Fibroblast of lung (primary cell): ENCODE measurements around the gene PRKAG2. TPM values are rescaled to one million over a fixed set of nuclear protein-coding genes. Genes with fewer than 3 reads are reported as not detected.

Experiments
- DNase-seq, 2 donors: peaks; one replicate each; pipeline versions ENCODE4 v3.0.0 to v3.0.0-alpha.2; 2010; ENCODE audit warnings: low read depth in 2 of 2
- H2AFZ ChIP-seq: 2 replicates; pipeline ENCODE4 v1.5.1; 2012; ENCODE audit warnings: low read length, control low read depth, inconsistent platforms
- H3K27ac ChIP-seq: 2 replicates; pipeline ENCODE4 v1.5.1; 2011; ENCODE audit warnings: low read length, control low read depth; ENCODE audit not compliant: insufficient read depth
- H3K27me3 ChIP-seq: 2 replicates; pipeline ENCODE4 v1.5.1; 2011; ENCODE audit warnings: mild to moderate bottlenecking, low read length; ENCODE audit not compliant: control insufficient read depth, insufficient read depth
- H3K36me3 ChIP-seq: 2 replicates; pipeline ENCODE4 v1.5.1; 2011; ENCODE audit warnings: low read length; ENCODE audit not compliant: control insufficient read depth, insufficient read depth
- H3K4me1 ChIP-seq: 2 replicates; pipeline ENCODE4 v1.5.1; 2011; ENCODE audit warnings: low read length; ENCODE audit not compliant: control insufficient read depth, insufficient read depth; ENCODE audit errors: extremely low read depth
- H3K4me2 ChIP-seq: 2 replicates; pipeline ENCODE4 v1.5.1; 2011; ENCODE audit warnings: low read length, control low read depth; ENCODE audit not compliant: insufficient read depth; ENCODE audit errors: extremely low read depth
- H3K4me3 ChIP-seq, 4 experiments: fragments of 200-600 bp in 1 of 4; sonication (generic) in 1 of 4; replicated peaks in 1 of 4; 2 replicates each; pipeline ENCODE4 v1.5.1; 2011 to 2016; ENCODE audit warnings: low read length in 4 of 4, low read depth in 3 of 4, mild to moderate bottlenecking in 3 of 4, control low read depth in 2 of 4, inconsistent platforms in 1 of 4, mixed read lengths in 1 of 4; ENCODE audit not compliant: insufficient read depth in 1 of 4; ENCODE audit errors: control extremely low read depth in 1 of 4
- H3K79me2 ChIP-seq: 2 replicates; pipeline ENCODE4 v1.5.1; 2012; ENCODE audit warnings: mild to moderate bottlenecking, low read length, inconsistent platforms; ENCODE audit not compliant: control insufficient read depth, insufficient read depth
- H3K9ac ChIP-seq: 2 replicates; pipeline ENCODE4 v1.5.1; 2011; ENCODE audit warnings: mild to moderate bottlenecking, low read length, control low read depth; ENCODE audit not compliant: insufficient read depth
- H3K9me3 ChIP-seq: 2 replicates; pipeline ENCODE4 v1.5.1; 2012; ENCODE audit warnings: low read depth, low read length; ENCODE audit not compliant: control insufficient read depth, insufficient read depth
- H4K20me1 ChIP-seq: 2 replicates; pipeline ENCODE4 v1.5.1; 2011; ENCODE audit warnings: low read length; ENCODE audit not compliant: control insufficient read depth, insufficient read depth; ENCODE audit errors: extremely low read depth
- CTCF ChIP-seq, 2 donors: IDR thresholded peaks in 1 of 2; conservative IDR thresholded peaks in 1 of 2; 1 replicate in 1 of 2; 2 replicates in 1 of 2; pipeline ENCODE4 v1.5.1; 2011 to 2012; ENCODE audit warnings: low read length in 2 of 2, control low read depth in 1 of 2, inconsistent platforms in 1 of 2, low read depth in 1 of 2, mild to moderate bottlenecking in 1 of 2
- EZH2 ChIP-seq: IDR thresholded peaks from 2 replicates; pipeline ENCODE4 v1.5.1; 2012; ENCODE audit warnings: low read length, control low read depth, mild to moderate bottlenecking; ENCODE audit errors: missing control alignments
- polyA plus RNA-seq, 2 donors: library from polyadenylated mRNA; depleted of rRNA in 1 of 2; stranded (reverse) in 1 of 2; unstranded in 1 of 2; fragments of >200 nt; gene quantifications; 2 replicates each; pipeline ENCODE4 v1.2.1, GENCODE V29; 2011 to 2012; ENCODE audit warnings: missing spikeins in 1 of 2
- total RNA-seq: library from RNA; depleted of rRNA; stranded (reverse); fragments of >200 nt; gene quantifications from 2 replicates; pipeline ENCODE4 v1.2.1, GENCODE V29; 2014

PRKAG2 gene
- total and polyA plus RNA-seq, 2 donors (not counting 1 experiment from before 2014, with no cell fraction given): 11.9 to 56.7 TPM

GRCh38 chr7:151821806-151822540 lies 54.9 kb downstream of the PRKAG2 start:
- H3K4me2 ChIP-seq: no peak overlapping the region
- no peak for TF ChIP-seq EZH2
- TF ChIP-seq CTCF (conservative IDR thresholded peaks at IDR 0.05 in 1 of 2, IDR thresholded peaks at IDR 0.05 in 1 of 2; ENCODE audit: low read depth in 1 of 2, low read length in 2 of 2): no peak
- H3K9ac ChIP-seq: no peak overlapping the region
- no peaks in the 10 kb centered on the region for H3K36me3 ChIP-seq
- DNase-seq: no peak
- no peak overlapping the region for H2AFZ ChIP-seq
- H3K79me2 ChIP-seq: no peaks in the 10 kb centered on the region
- H3K4me1 ChIP-seq: no peaks in the 10 kb centered on the region
- H3K9me3 ChIP-seq: no peaks in the 10 kb centered on the region
- no peaks in the 10 kb centered on the region for H4K20me1 ChIP-seq
- H3K27ac ChIP-seq: no peak overlapping the region
- no peak overlapping the region for H3K4me3 ChIP-seq
- no peaks in the 10 kb centered on the region for H3K27me3 ChIP-seq

- TF ChIP-seq EZH2 (no peak), CTCF (conservative IDR thresholded peaks at IDR 0.05 in 1 of 2, IDR thresholded peaks at IDR 0.05 in 1 of 2; ENCODE audit: low read depth in 1 of 2, low read length in 2 of 2) (no peak)
- Histone ChIP-seq H3K4me3 (no peak overlapping the region), H3K4me1 (no peaks in the 10 kb centered on the region), H3K27me3 (no peaks in the 10 kb centered on the region), H4K20me1 (no peaks in the 10 kb centered on the region), H3K36me3 (no peaks in the 10 kb centered on the region), H3K27ac (no peak overlapping the region), H3K79me2 (no peaks in the 10 kb centered on the region), H3K4me2 (no peak overlapping the region), H3K9ac (no peak overlapping the region), H2AFZ (no peak overlapping the region), H3K9me3 (no peaks in the 10 kb centered on the region)
- no peak for DNase-seq
Observed at GRCh38 chr7:151821226-151821625, 55.7 kb downstream of the PRKAG2 start.

GRCh38 chr7:151820491-151821105 lies 56.3 kb downstream of the PRKAG2 start:
- Histone ChIP-seq H2AFZ (no peak overlapping the region), H4K20me1 (no peaks in the 10 kb centered on the region), H3K27me3 (no peaks in the 10 kb centered on the region), H3K79me2 (no peaks in the 10 kb centered on the region), H3K4me1 (no peaks in the 10 kb centered on the region), H3K9ac (no peak overlapping the region), H3K4me3 (no peak overlapping the region), H3K4me2 (no peak overlapping the region), H3K36me3 (no peaks in the 10 kb centered on the region), H3K27ac (no peak overlapping the region), H3K9me3 (no peaks in the 10 kb centered on the region)
- no peak for DNase-seq
- TF ChIP-seq CTCF (conservative IDR thresholded peaks at IDR 0.05 in 1 of 2, IDR thresholded peaks at IDR 0.05 in 1 of 2; ENCODE audit: low read depth in 1 of 2, low read length in 2 of 2): no peak
- TF ChIP-seq EZH2: no peak
